ENCODE results near the gene ANKRD11. TPM values are rescaled to one million over a fixed set of nuclear protein-coding genes. Genes with fewer than 3 reads are reported as not detected.

Gene ANKRD11
- polyA plus RNA-seq, 2 donors, result 37.1 to 73.5 TPM

GRCh38 chr16:89355686-89356085, 134.7 kb downstream of the ANKRD11 start:
- peaks cover 12 to 34% of the 10 kb centered on the region in 2 donors for H3K4me1 ChIP-seq (ENCODE audit: control insufficient read depth in 2 of 2, insufficient read depth in 2 of 2, low read length in 1 of 2)

GRCh38 chr16:89355007-89355406, 135.4 kb downstream of the ANKRD11 start:
- H3K9me3 ChIP-seq (ENCODE audit: control insufficient read depth in 2 of 2, insufficient read depth in 1 of 2, low read depth in 1 of 2, low read length in 1 of 2), result no peaks in the 10 kb centered on the region
- no peaks in the 10 kb centered on the region for H3K36me3 ChIP-seq (ENCODE audit: control insufficient read depth in 2 of 2, insufficient read depth in 2 of 2, low read length in 1 of 2)
- H3K4me3 ChIP-seq (ENCODE audit: low read depth in 1 of 2, low read length in 2 of 2), result no peak overlapping the region
- no peak overlapping the region for H3K27ac ChIP-seq (ENCODE audit: low read depth in 2 of 2, low read length in 1 of 2)
- peaks cover 12 to 31% of the 10 kb centered on the region in 2 donors for H3K4me1 ChIP-seq (ENCODE audit: control insufficient read depth in 2 of 2, insufficient read depth in 2 of 2, low read length in 1 of 2)
- H3K27me3 ChIP-seq (ENCODE audit: control insufficient read depth in 1 of 2, insufficient read depth in 2 of 2, low read length in 2 of 2), result no peaks in the 10 kb centered on the region
- WGBS, 2 donors, result 83 to 90% methylated on average over 16 of the region's 16 CpGs

More at GRCh38 chr16:89355686-89356085, 134.7 kb downstream of the ANKRD11 start:
- Histone ChIP-seq H3K36me3 (ENCODE audit: control insufficient read depth in 2 of 2, insufficient read depth in 2 of 2, low read length in 1 of 2) (no peaks in the 10 kb centered on the region), H3K27ac (ENCODE audit: low read depth in 2 of 2, low read length in 1 of 2) (no peak overlapping the region), H3K4me3 (ENCODE audit: low read depth in 1 of 2, low read length in 2 of 2) (no peak overlapping the region), H3K27me3 (ENCODE audit: control insufficient read depth in 1 of 2, insufficient read depth in 2 of 2, low read length in 2 of 2) (no peaks in the 10 kb centered on the region), H3K9me3 (ENCODE audit: control insufficient read depth in 2 of 2, insufficient read depth in 1 of 2, low read depth in 1 of 2, low read length in 1 of 2) (no peaks in the 10 kb centered on the region)
- WGBS, 2 donors, result 93% methylated on average over 16 of the region's 16 CpGs

- WGBS, 2 donors, result 46 to 78% methylated on average over 6 of the region's 6 CpGs
- Histone ChIP-seq H3K4me3 (ENCODE audit: low read depth in 1 of 2, low read length in 2 of 2) (no peak overlapping the region), H3K4me1 (ENCODE audit: control insufficient read depth in 2 of 2, insufficient read depth in 2 of 2, low read length in 1 of 2) (peaks cover 9 to 27% of the 10 kb centered on the region in 2 donors), H3K27me3 (ENCODE audit: control insufficient read depth in 1 of 2, insufficient read depth in 2 of 2, low read length in 2 of 2) (no peaks in the 10 kb centered on the region), H3K27ac (ENCODE audit: low read depth in 2 of 2, low read length in 1 of 2) (peak overlapping the region in 1 of 2 donors; percentile 50), H3K9me3 (ENCODE audit: control insufficient read depth in 2 of 2, insufficient read depth in 1 of 2, low read depth in 1 of 2, low read length in 1 of 2) (no peaks in the 10 kb centered on the region), H3K36me3 (ENCODE audit: control insufficient read depth in 2 of 2, insufficient read depth in 2 of 2, low read length in 1 of 2) (no peaks in the 10 kb centered on the region)
Observed at GRCh38 chr16:89354325-89354724, 136.0 kb downstream of the ANKRD11 start.

- H3K4me3 ChIP-seq (ENCODE audit: low read depth in 1 of 2, low read length in 2 of 2), result no peak overlapping the region
- H3K27me3 ChIP-seq (ENCODE audit: control insufficient read depth in 1 of 2, insufficient read depth in 2 of 2, low read length in 2 of 2), result no peaks in the 10 kb centered on the region
- H3K36me3 ChIP-seq (ENCODE audit: control insufficient read depth in 2 of 2, insufficient read depth in 2 of 2, low read length in 1 of 2), result no peaks in the 10 kb centered on the region
- peak overlapping the region in 1 of 2 donors; percentile 54 for H3K27ac ChIP-seq (ENCODE audit: low read depth in 2 of 2, low read length in 1 of 2)
- H3K9me3 ChIP-seq (ENCODE audit: control insufficient read depth in 2 of 2, insufficient read depth in 1 of 2, low read depth in 1 of 2, low read length in 1 of 2), result no peaks in the 10 kb centered on the region
- 65 to 67% methylated on average over 13 of the region's 13 CpGs for WGBS, 2 donors
- H3K4me1 ChIP-seq (ENCODE audit: control insufficient read depth in 2 of 2, insufficient read depth in 2 of 2, low read length in 1 of 2), result peaks cover 7 to 19% of the 10 kb centered on the region in 2 donors
Observed at GRCh38 chr16:89352091-89352681, 138.2 kb downstream of the ANKRD11 start.

- Histone ChIP-seq H3K4me3 (ENCODE audit: low read depth in 1 of 2, low read length in 2 of 2) (no peak overlapping the region), H3K4me1 (ENCODE audit: control insufficient read depth in 2 of 2, insufficient read depth in 2 of 2, low read length in 1 of 2) (peaks cover 7 to 22% of the 10 kb centered on the region in 2 donors), H3K36me3 (ENCODE audit: control insufficient read depth in 2 of 2, insufficient read depth in 2 of 2, low read length in 1 of 2) (no peaks in the 10 kb centered on the region), H3K27ac (ENCODE audit: low read depth in 2 of 2, low read length in 1 of 2) (no peak overlapping the region), H3K9me3 (ENCODE audit: control insufficient read depth in 2 of 2, insufficient read depth in 1 of 2, low read depth in 1 of 2, low read length in 1 of 2) (no peaks in the 10 kb centered on the region), H3K27me3 (ENCODE audit: control insufficient read depth in 1 of 2, insufficient read depth in 2 of 2, low read length in 2 of 2) (no peaks in the 10 kb centered on the region)
- WGBS, 2 donors, result 87 to 93% methylated on average over 12 of the region's 12 CpGs
Observed at GRCh38 chr16:89351645-89352044, 138.7 kb downstream of the ANKRD11 start.

GRCh38 chr16:89350701-89351380, 139.5 kb downstream of the ANKRD11 start:
- Histone ChIP-seq H3K36me3 (ENCODE audit: control insufficient read depth in 2 of 2, insufficient read depth in 2 of 2, low read length in 1 of 2) (no peaks in the 10 kb centered on the region), H3K4me3 (ENCODE audit: low read depth in 1 of 2, low read length in 2 of 2) (no peak overlapping the region), H3K27ac (ENCODE audit: low read depth in 2 of 2, low read length in 1 of 2) (no peak overlapping the region), H3K27me3 (ENCODE audit: control insufficient read depth in 1 of 2, insufficient read depth in 2 of 2, low read length in 2 of 2) (no peaks in the 10 kb centered on the region), H3K4me1 (ENCODE audit: control insufficient read depth in 2 of 2, insufficient read depth in 2 of 2, low read length in 1 of 2) (peaks cover 7 to 21% of the 10 kb centered on the region in 2 donors), H3K9me3 (ENCODE audit: control insufficient read depth in 2 of 2, insufficient read depth in 1 of 2, low read depth in 1 of 2, low read length in 1 of 2) (no peaks in the 10 kb centered on the region)
- 88 to 92% methylated on average over 18 of the region's 18 CpGs for WGBS, 2 donors

GRCh38 chr16:89349947-89350633, 140.3 kb downstream of the ANKRD11 start:
- H3K36me3 ChIP-seq (ENCODE audit: control insufficient read depth in 2 of 2, insufficient read depth in 2 of 2, low read length in 1 of 2), result no peaks in the 10 kb centered on the region
- H3K9me3 ChIP-seq (ENCODE audit: control insufficient read depth in 2 of 2, insufficient read depth in 1 of 2, low read depth in 1 of 2, low read length in 1 of 2), result no peaks in the 10 kb centered on the region
- H3K4me3 ChIP-seq (ENCODE audit: low read depth in 1 of 2, low read length in 2 of 2), result no peak overlapping the region
- no peaks in the 10 kb centered on the region for H3K27me3 ChIP-seq (ENCODE audit: control insufficient read depth in 1 of 2, insufficient read depth in 2 of 2, low read length in 2 of 2)
- peaks cover 7 to 21% of the 10 kb centered on the region in 2 donors for H3K4me1 ChIP-seq (ENCODE audit: control insufficient read depth in 2 of 2, insufficient read depth in 2 of 2, low read length in 1 of 2)
- H3K27ac ChIP-seq (ENCODE audit: low read depth in 2 of 2, low read length in 1 of 2), result no peak overlapping the region
- WGBS, 2 donors, result 84 to 87% methylated on average over 8 of the region's 8 CpGs

- H3K4me1 ChIP-seq (ENCODE audit: control insufficient read depth in 2 of 2, insufficient read depth in 2 of 2, low read length in 1 of 2), result peaks cover 0 to 32% of the 10 kb centered on the region in 2 donors
- WGBS, 2 donors, result 89 to 93% methylated on average over 4 of the region's 4 CpGs
- no peaks in the 10 kb centered on the region for H3K9me3 ChIP-seq (ENCODE audit: control insufficient read depth in 2 of 2, insufficient read depth in 1 of 2, low read depth in 1 of 2, low read length in 1 of 2)
- H3K36me3 ChIP-seq (ENCODE audit: control insufficient read depth in 2 of 2, insufficient read depth in 2 of 2, low read length in 1 of 2), result peaks cover 0 to 2% of the 10 kb centered on the region in 2 donors
- H3K27ac ChIP-seq (ENCODE audit: low read depth in 2 of 2, low read length in 1 of 2), result no peak overlapping the region
- H3K27me3 ChIP-seq (ENCODE audit: control insufficient read depth in 1 of 2, insufficient read depth in 2 of 2, low read length in 2 of 2), result no peaks in the 10 kb centered on the region
- H3K4me3 ChIP-seq (ENCODE audit: low read depth in 1 of 2, low read length in 2 of 2), result no peak overlapping the region
Observed at GRCh38 chr16:89347807-89348206, 142.6 kb downstream of the ANKRD11 start.

GRCh38 chr16:89346869-89347268, 143.5 kb downstream of the ANKRD11 start:
- H3K4me3 ChIP-seq (ENCODE audit: low read depth in 1 of 2, low read length in 2 of 2), result no peak overlapping the region
- no peaks in the 10 kb centered on the region for H3K9me3 ChIP-seq (ENCODE audit: control insufficient read depth in 2 of 2, insufficient read depth in 1 of 2, low read depth in 1 of 2, low read length in 1 of 2)
- H3K36me3 ChIP-seq (ENCODE audit: control insufficient read depth in 2 of 2, insufficient read depth in 2 of 2, low read length in 1 of 2), result peaks cover 0 to 4% of the 10 kb centered on the region in 2 donors
- 73 to 79% methylated on average over 9 of the region's 9 CpGs for WGBS, 2 donors
- H3K27me3 ChIP-seq (ENCODE audit: control insufficient read depth in 1 of 2, insufficient read depth in 2 of 2, low read length in 2 of 2), result no peaks in the 10 kb centered on the region
- H3K27ac ChIP-seq (ENCODE audit: low read depth in 2 of 2, low read length in 1 of 2), result no peak overlapping the region
- H3K4me1 ChIP-seq (ENCODE audit: control insufficient read depth in 2 of 2, insufficient read depth in 2 of 2, low read length in 1 of 2), result peaks cover 4 to 28% of the 10 kb centered on the region in 2 donors

Data from esophagus (tissue), 2 donors.